ENCODE measurements around the gene TIMM10B.

TIMM10B gene

DNA sequence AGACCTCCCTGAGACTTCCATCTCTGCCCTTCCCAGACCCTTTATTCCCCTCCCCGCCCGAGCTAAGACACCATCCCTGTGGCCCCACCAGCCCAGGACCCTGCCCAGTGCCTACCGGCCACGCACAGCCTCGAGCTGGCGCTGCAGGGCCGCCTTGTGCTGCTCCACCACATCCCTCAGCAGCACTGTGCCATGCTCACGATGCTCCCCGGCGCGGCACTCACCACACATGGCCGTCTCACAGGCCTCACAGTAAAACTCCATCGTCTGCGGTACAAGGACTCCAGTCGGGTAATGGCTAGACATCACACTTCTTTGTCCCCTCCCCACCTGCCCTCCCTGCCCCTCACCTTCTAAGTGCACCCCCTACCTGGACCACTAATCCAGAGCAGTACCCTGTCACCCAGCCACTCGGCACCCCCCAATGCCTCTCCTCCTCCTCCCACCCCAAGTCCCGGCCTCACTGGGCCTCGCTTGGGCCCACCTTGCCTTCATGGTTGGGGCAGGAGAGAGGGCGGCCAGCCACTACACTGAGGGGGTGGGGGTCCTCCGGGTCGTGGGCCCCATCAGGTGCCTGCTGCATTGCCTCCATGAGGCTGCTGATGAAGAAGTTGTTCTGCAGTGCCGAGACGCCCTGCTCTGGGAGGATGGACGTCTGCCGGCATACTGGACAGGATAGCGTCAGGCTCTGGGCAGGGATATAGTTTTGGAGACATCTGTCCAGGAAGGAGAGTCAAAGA, 23.6 kb upstream of the TIMM10B start:
- peaks cover 8% of the 10 kb centered on the region for H3K36me3 Mint-ChIP-seq (ENCODE audit: low read depth)
- H3K27ac Mint-ChIP-seq = no peak overlapping the region
- H3K4me1 Mint-ChIP-seq (ENCODE audit: low read depth) = no peaks in the 10 kb centered on the region
- no peaks in the 10 kb centered on the region for H3K27me3 Mint-ChIP-seq
- H3K9me3 Mint-ChIP-seq = no peaks in the 10 kb centered on the region
- H3K4me3 Mint-ChIP-seq = no peak overlapping the region

DNA sequence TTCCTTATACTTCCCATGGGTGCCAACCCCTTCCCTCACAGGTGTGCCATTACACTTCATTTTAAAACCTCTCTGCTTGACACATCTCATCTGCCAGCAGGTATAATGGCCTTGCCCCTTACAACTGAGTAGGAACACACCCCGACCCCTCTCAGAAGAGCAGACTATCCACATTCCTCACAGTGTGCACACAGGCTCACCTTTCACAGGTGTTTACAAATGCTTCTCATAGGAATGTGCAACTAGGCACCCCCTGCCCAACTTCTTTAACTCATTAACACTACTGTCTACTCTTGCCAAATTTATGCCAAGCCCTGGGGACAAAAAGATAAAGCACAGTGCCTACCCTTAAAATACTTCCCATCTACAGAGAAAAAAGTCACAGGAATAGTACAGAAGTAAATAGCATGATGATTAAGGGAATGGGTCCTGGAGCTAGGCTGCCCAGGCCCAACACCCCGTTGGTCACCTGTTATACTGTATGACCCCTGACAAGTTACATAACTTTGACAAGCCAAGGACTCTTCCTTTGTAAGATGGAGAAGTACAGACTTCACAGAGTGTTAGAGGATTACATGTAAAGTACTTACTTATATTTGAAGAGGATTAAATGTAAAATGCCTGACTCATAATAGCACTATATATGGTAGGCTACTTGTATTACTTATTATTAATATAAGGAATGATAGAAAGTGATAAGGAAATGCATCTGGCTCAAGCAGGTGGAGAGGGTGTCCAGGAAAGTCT, 22.8 kb upstream of the TIMM10B start:
- Mint-ChIP-seq H3K36me3 (ENCODE audit: low read depth) (peaks cover 10% of the 10 kb centered on the region), H3K27me3 (no peaks in the 10 kb centered on the region), H3K4me1 (ENCODE audit: low read depth) (no peaks in the 10 kb centered on the region), H3K9me3 (no peaks in the 10 kb centered on the region), H3K27ac (no peak overlapping the region), H3K4me3 (no peak overlapping the region)

- Mint-ChIP-seq H3K4me3 (no peak overlapping the region), H3K27me3 (no peaks in the 10 kb centered on the region), H3K27ac (no peak overlapping the region), H3K36me3 (ENCODE audit: low read depth) (peaks cover 12% of the 10 kb centered on the region), H3K9me3 (no peaks in the 10 kb centered on the region), H3K4me1 (ENCODE audit: low read depth) (no peaks in the 10 kb centered on the region)
Observed at GRCh38 chr11:6459099-6459450, 22.2 kb upstream of the TIMM10B start.

DNA sequence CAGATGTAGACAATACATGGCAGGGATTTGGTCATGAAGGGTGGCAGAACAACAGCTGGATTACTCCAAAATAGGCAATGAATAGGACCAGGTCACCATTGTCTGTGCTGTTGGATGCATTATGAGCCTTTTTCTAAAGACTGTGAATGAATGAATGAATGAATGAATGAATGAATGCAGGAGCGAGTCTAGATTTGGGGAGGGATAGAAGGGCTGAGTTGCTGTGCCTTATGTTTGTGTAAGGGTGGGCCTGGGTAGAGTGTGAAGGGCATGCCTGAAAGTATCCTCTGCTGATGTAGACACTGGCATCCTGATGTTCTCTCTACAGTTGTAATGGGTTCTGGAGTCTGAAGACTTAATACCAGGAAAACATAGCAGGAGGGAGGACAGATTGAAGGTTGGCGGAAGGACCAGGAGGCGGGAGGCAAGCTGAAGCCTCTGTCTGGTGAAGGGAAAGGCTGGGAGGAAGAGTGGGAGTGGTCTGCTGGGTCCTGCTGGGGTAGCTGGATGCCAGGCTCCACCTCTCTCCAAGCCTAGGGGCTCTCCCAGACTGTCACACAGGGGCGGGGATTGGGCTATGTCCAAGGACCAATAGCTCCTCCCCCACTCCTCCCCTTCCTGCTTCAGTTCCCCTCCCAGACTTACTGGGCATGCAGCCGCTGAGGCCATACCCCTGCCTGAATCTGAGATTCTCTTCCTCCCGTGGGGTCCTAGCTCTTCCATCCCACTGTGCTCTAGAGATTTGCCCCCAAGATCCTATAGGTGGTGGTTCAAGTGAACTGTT, 12.4 kb upstream of the TIMM10B start:
- Mint-ChIP-seq H3K36me3 (ENCODE audit: low read depth) (peaks cover 4% of the 10 kb centered on the region), H3K27me3 (no peaks in the 10 kb centered on the region), H3K27ac (no peak overlapping the region), H3K4me3 (no peak overlapping the region), H3K4me1 (ENCODE audit: low read depth) (peaks cover 12% of the 10 kb centered on the region), H3K9me3 (no peaks in the 10 kb centered on the region)

- peaks cover 12% of the 10 kb centered on the region for H3K4me1 Mint-ChIP-seq (ENCODE audit: low read depth)
- H3K27ac Mint-ChIP-seq = no peak overlapping the region
Observed at GRCh38 chr11:6469599-6469998, 11.7 kb upstream of the TIMM10B start.

GRCh38 chr11:6472934-6473333, 8.4 kb upstream of the TIMM10B start:
- Mint-ChIP-seq H3K27me3 (no peaks in the 10 kb centered on the region), H3K9me3 (no peaks in the 10 kb centered on the region), H3K36me3 (ENCODE audit: low read depth) (peaks cover 13% of the 10 kb centered on the region), H3K27ac (no peak overlapping the region), H3K4me3 (peak overlapping the region; percentile 81), H3K4me1 (ENCODE audit: low read depth) (peaks cover 12% of the 10 kb centered on the region)

More at GRCh38 chr11:6469599-6469998, 11.7 kb upstream of the TIMM10B start:
- Mint-ChIP-seq H3K9me3 (no peaks in the 10 kb centered on the region), H3K27me3 (no peaks in the 10 kb centered on the region), H3K4me3 (no peak overlapping the region), H3K36me3 (ENCODE audit: low read depth) (peaks cover 4% of the 10 kb centered on the region)

DNA sequence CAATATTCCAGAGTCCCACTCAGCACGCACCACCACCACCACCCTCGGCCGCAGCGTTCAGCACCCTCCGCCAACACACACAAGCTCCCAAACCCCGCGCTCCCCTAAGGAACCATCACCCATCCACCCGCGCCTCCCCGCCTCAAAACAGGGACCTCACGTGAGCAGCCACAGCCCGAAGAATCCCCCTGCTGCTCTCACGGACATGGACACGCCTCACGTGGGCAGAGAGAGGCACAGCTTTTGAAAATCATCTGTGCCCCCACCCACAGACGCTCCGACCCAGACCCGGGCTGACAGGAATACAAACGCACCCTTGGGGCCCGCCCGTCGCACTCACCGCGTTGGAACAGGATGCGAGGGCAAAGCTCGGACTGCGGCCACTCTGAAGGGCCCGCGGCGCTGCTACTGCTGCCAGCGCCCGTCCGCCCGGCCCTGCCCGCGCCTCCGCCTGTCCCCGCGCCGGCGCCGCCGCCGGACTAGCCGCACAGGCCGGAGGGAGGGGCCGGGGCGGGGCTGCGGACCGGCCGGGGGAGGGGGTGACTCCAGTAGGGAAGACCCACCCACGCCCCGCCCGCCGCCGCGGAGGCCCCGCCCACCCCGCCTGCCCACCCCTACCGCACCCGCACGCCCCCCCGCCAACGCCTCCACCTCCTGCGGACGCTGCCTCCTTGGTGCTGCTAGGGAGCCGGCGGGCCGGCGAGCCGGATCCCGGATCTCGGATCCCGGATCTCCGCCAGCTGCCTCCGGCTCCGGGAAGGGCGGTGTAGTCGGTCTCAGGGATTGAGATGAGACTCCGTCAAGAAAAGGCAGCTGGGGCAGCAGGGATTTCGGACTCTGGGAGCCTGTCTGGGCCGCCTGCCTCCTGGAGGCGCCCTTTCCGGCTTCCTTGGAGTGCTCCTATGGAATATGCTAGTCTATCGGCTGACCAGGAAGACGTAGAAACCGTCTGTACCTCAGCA, 7.6 kb upstream of the TIMM10B start, which contains the start of gene TRIM3:
Gene TRIM3, minus strand, starts transcription at position 491 of the 962 bp plus-strand sequence. CDS start 8,246 bp downstream, outside the sequence.
- Mint-ChIP-seq H3K4me3 (peak within 1 kb of the TSS; percentile 81), H3K4me1 (ENCODE audit: low read depth) (peaks cover 12% of the 10 kb centered on the region), H3K9me3 (no peaks in the 10 kb centered on the region), H3K27me3 (no peaks in the 10 kb centered on the region), H3K27ac (peak within 1 kb of the TSS; percentile 37), H3K36me3 (ENCODE audit: low read depth) (peaks cover 17% of the 10 kb centered on the region)

DNA sequence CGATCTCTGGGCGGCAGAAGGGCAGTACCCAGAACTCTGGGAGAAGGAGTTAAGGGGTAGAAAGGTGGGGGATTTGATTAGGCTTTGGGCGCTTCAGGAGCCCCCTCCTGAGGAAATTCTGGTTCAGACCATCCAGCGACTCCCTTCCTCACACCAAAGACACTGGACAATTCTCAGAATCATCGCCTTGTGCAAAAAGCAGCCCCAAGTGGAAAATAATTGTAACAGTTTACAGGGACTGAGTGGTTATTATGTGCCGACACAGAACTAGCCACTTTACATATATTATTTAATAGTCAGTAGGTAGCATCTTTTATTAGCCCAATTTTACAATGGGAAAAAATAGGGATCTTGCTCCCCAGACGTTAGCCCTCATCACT, 6.9 kb upstream of the TIMM10B start:
- H3K36me3 Mint-ChIP-seq (ENCODE audit: low read depth) = peaks cover 23% of the 10 kb centered on the region
- no peak overlapping the region for H3K27ac Mint-ChIP-seq
- H3K27me3 Mint-ChIP-seq = no peaks in the 10 kb centered on the region
- peaks cover 19% of the 10 kb centered on the region for H3K4me1 Mint-ChIP-seq (ENCODE audit: low read depth)
- peak overlapping the region; percentile 61 for H3K4me3 Mint-ChIP-seq
- no peaks in the 10 kb centered on the region for H3K9me3 Mint-ChIP-seq

DNA sequence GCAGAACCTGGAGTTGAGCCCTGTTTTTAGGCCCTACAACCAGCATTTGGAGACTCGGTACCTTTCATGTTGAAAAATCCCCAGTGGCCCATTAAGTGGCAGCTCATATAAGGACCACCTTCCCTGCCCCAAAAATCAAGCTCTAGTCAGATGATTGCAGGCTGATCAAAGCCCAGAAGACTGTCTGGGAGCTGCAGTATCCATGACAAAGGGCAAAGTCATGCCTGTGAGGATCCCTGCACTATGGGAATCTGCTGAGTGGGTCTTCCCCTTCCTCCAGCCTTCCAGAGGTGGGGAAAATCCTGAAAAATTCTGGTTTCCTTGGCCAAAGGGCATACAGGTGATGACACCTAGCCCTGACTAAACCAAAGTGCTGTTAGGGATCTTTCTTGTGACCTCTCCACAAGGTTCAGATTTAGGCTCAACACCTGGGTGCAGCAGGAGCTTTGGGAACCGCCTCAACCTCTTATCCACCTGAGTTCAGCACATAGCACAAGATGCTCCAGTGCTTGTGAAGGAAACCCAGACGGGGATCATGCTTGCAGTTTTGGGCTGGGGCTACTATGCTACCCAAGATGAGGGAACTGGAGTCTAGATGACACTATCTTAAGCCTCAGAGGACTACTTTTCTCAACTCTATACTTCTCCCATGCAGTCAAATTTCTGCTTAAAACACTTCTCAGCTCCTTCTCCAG, 6.3 kb upstream of the TIMM10B start:
- no peaks in the 10 kb centered on the region for H3K9me3 Mint-ChIP-seq
- H3K27me3 Mint-ChIP-seq = no peaks in the 10 kb centered on the region
- no peak overlapping the region for H3K27ac Mint-ChIP-seq
- H3K36me3 Mint-ChIP-seq (ENCODE audit: low read depth) = peaks cover 23% of the 10 kb centered on the region
- peaks cover 25% of the 10 kb centered on the region for H3K4me1 Mint-ChIP-seq (ENCODE audit: low read depth)
- H3K4me3 Mint-ChIP-seq = peak overlapping the region; percentile 61

- H3K27me3 Mint-ChIP-seq = no peaks in the 10 kb centered on the region
- H3K36me3 Mint-ChIP-seq (ENCODE audit: low read depth) = peaks cover 23% of the 10 kb centered on the region
- H3K9me3 Mint-ChIP-seq = no peaks in the 10 kb centered on the region
- peaks cover 34% of the 10 kb centered on the region for H3K4me1 Mint-ChIP-seq (ENCODE audit: low read depth)
- no peak overlapping the region for H3K4me3 Mint-ChIP-seq
- no peak overlapping the region for H3K27ac Mint-ChIP-seq
Observed at GRCh38 chr11:6475936-6476335, 5.4 kb upstream of the TIMM10B start.

DNA sequence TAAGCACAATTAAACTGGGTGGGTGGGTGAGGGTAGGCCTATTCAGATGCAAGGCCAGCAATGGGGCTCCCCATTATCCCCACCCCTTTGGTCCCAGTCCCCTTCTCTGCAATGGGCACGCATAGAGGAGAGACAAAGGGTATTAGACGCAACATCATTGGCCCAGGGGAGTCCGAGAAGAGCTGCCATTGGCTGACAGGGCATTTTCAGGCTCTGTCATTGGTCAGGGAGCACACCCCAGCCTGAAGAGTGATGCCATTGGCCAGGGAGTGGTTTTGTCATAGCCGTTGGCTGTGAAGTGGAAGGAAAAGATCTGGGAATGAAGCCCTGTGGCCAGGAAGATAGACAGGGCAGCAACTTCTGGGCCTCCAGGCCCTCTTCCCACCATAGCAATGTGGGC, 4.7 kb upstream of the TIMM10B start:
- Mint-ChIP-seq H3K9me3 (no peaks in the 10 kb centered on the region), H3K27me3 (no peaks in the 10 kb centered on the region), H3K36me3 (ENCODE audit: low read depth) (peaks cover 23% of the 10 kb centered on the region), H3K4me1 (ENCODE audit: low read depth) (peaks cover 36% of the 10 kb centered on the region), H3K27ac (no peak overlapping the region), H3K4me3 (no peak overlapping the region)

DNA sequence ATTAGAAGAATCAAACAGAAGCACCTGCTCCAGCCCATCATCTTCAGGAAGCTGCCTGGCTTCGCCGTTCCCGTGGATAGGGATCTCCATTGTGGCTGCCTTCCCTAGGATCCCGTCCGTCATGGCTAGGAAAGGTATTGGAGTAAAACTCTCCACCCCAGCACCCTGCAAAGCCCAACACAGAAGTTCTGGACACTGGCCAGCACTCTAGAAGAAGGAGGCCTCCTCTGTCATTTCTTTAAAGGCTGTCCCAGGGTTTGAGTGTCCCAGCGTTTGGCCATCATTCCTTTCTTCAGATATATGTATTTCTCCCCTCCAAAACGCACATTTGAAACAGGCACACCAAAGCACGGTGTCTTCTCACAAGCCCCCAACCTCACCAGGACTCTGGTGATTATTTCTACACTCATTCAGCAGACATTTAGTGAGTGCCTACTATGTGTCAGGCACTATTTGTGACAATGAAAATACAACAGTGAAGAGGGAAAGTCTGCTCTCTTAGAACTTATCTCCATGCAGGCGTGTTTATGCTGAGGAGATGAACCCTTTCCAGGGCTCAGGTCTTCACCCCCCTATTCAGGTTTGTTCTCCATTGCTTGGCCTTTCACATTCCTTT, 894 bp upstream of the TIMM10B start:
- peak overlapping the region; percentile 95 for H3K4me3 Mint-ChIP-seq
- no peaks in the 10 kb centered on the region for H3K9me3 Mint-ChIP-seq
- peak overlapping the region; percentile 96 for H3K27ac Mint-ChIP-seq
- peaks cover 41% of the 10 kb centered on the region for H3K4me1 Mint-ChIP-seq (ENCODE audit: low read depth)
- H3K36me3 Mint-ChIP-seq (ENCODE audit: low read depth) = peaks cover 38% of the 10 kb centered on the region
- H3K27me3 Mint-ChIP-seq = no peaks in the 10 kb centered on the region

DNA sequence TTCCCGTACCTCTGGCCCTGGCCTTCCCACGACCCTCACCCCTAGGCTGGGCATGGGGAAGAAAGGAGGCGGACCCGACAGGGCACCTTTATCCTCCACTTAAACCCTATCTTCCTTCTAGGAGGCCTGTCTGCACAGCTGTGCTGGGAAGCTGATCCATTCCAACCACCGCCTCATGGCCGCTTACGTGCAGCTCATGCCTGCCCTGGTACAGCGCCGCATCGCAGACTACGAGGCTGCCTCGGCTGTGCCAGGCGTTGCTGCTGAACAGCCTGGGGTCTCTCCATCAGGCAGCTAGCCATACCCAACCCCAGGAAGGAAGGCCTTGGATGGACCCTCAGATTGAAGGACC, 599 bp downstream of the TIMM10B start:
- peaks cover 41% of the 10 kb centered on the region for H3K4me1 Mint-ChIP-seq (ENCODE audit: low read depth)
- H3K27ac Mint-ChIP-seq = peak overlapping the region; percentile 96
- peak overlapping the region; percentile 95 for H3K4me3 Mint-ChIP-seq
- no peaks in the 10 kb centered on the region for H3K9me3 Mint-ChIP-seq
- H3K36me3 Mint-ChIP-seq (ENCODE audit: low read depth) = peaks cover 33% of the 10 kb centered on the region
- no peaks in the 10 kb centered on the region for H3K27me3 Mint-ChIP-seq
